Esophagus muscularis mucosa (tissue), 4 donors: Measurements from ENCODE around the gene PRR20G. TPM values are rescaled to one million over a fixed set of nuclear protein-coding genes. Genes with fewer than 3 reads are reported as not detected.

ENCODE experiments used
- DNase-seq: peaks from one replicate; pipeline ENCODE4 v3.0.0-alpha.2; 2017; ENCODE audit errors: extremely low spot score
- H3K27ac ChIP-seq, 4 donors: fragments of 200-600 bp; sonication (generic); replicated peaks in 1 of 4; 1 replicate in 3 of 4; 2 replicates in 1 of 4; pipeline ENCODE4 v1.5.1; 2016 to 2019; ENCODE audit warnings: mild to moderate bottlenecking in 1 of 4
- H3K27me3 ChIP-seq, 4 donors: fragments of 200-600 bp; sonication (generic); one replicate each; pipeline versions ENCODE4 v1.5.1 to v1.6.0; 2016 to 2019
- H3K36me3 ChIP-seq, 4 donors: fragments of 200-600 bp; sonication (generic); one replicate each; pipeline ENCODE4 v1.5.1; 2016 to 2019
- H3K4me1 ChIP-seq, 4 donors: fragments of 200-600 bp; sonication (generic); one replicate each; pipeline ENCODE4 v1.5.1; 2016 to 2019
- H3K4me3 ChIP-seq, 4 donors: fragments of 200-600 bp; sonication (generic); 1 replicate in 2 of 4; 2 replicates in 2 of 4; pipeline ENCODE4 v1.5.1; 2016 to 2019; ENCODE audit warnings: mild to moderate bottlenecking in 4 of 4, moderate library complexity in 1 of 4
- H3K9me3 ChIP-seq, 4 donors: fragments of 200-600 bp; sonication (generic); 1 replicate in 3 of 4; 2 replicates in 1 of 4; pipeline ENCODE4 v1.5.1; 2016 to 2019
- CTCF ChIP-seq, 3 experiments: fragments of 200-600 bp in 2 of 3; fragments of 450-650 bp in 1 of 3; sonication (generic) in 2 of 3; IDR thresholded peaks; one replicate each; pipeline ENCODE4 v1.5.1; 2017 to 2019; ENCODE audit warnings: antibody characterized with exemption in 3 of 3, mild to moderate bottlenecking in 2 of 3, moderate library complexity in 1 of 3
- EP300 ChIP-seq: sonication (generic); formaldehyde crosslinking; IDR thresholded peaks from one replicate; pipeline ENCODE4 v1.6.1; 2017; ENCODE audit warnings: antibody characterized with exemption
- POLR2A ChIP-seq: fragments of 450-650 bp; IDR thresholded peaks from one replicate; pipeline ENCODE4 v1.6.1; 2017; ENCODE audit warnings: antibody characterized with exemption, moderate library complexity, mild to moderate bottlenecking, low read depth
- POLR2AphosphoS5 ChIP-seq, 2 donors: sonication (generic); formaldehyde crosslinking; IDR thresholded peaks; one replicate each; pipeline ENCODE4 v1.6.1; 2017; ENCODE audit warnings: antibody characterized with exemption in 2 of 2
- WGBS: methylation state at CpG from one replicate; pipeline ENCODE4 v1.1.5; 2018; 5-methylcytosine and 5-hydroxymethylcytosine counted together
- intact Hi-C: fragments of 100-400 bp; cut with DNase I; formaldehyde crosslinking; loops from one replicate; pipeline ENCODE4 v1.15.1; 2023
- total RNA-seq, 4 donors: library from RNA; depleted of rRNA; stranded (reverse); fragments of >200 nt; gene quantifications; one replicate each; pipeline versions ENCODE4 v1.1.0 to v1.2.1, GENCODE V29; 2016

The PRR20G gene
- total RNA-seq, 4 donors from 2014 or later, result not detected

GRCh38 chr3:127275287-127275781 lies 12.5 kb downstream of the PRR20G start:
- H3K4me1 ChIP-seq, result no peaks in the 10 kb centered on the region
- H3K27me3 ChIP-seq, result peaks cover 0 to 15% (median 0%) of the 10 kb centered on the region in 4 donors
- WGBS, result 63% methylated on average over 3 of the region's 3 CpGs

GRCh38 chr3:127274200-127274760 lies 13.6 kb downstream of the PRR20G start:
- H3K36me3 ChIP-seq, result no peaks in the 10 kb centered on the region
- H3K4me1 ChIP-seq, result no peaks in the 10 kb centered on the region
- H3K4me3 ChIP-seq, result no peak overlapping the region
- H3K27me3 ChIP-seq, result peaks cover 0 to 8% (median 0%) of the 10 kb centered on the region in 4 donors
- H3K27ac ChIP-seq, result no peak overlapping the region
- 89% methylated on average over 6 of the region's 6 CpGs for WGBS
- TF ChIP-seq POLR2A (no peak), POLR2AphosphoS5 (IDR thresholded peaks at IDR 0.05) (no peak), EP300 (no peak), CTCF (IDR thresholded peaks at IDR 0.05) (no peak)
- peak; percentile 89 for DNase-seq
- H3K9me3 ChIP-seq, result peaks cover 0 to 11% (median 4%) of the 10 kb centered on the region in 4 donors
- intact Hi-C loops, result no loop called here

More at GRCh38 chr3:127275287-127275781, 12.5 kb downstream of the PRR20G start:
- no peak overlapping the region for H3K27ac ChIP-seq
- no peaks in the 10 kb centered on the region for H3K36me3 ChIP-seq
- intact Hi-C loops, result no loop called here
- peaks cover 0 to 1% (median 0%) of the 10 kb centered on the region in 4 donors for H3K9me3 ChIP-seq
- peak; percentile 72 for DNase-seq
- no peak for TF ChIP-seq POLR2A
- no peak for TF ChIP-seq POLR2AphosphoS5 (IDR thresholded peaks at IDR 0.05)
- TF ChIP-seq EP300, result no peak
- TF ChIP-seq CTCF (IDR thresholded peaks at IDR 0.05), result no peak
- no peak overlapping the region for H3K4me3 ChIP-seq

GRCh38 chr3:127273206-127273605 lies 14.6 kb downstream of the PRR20G start:
- H3K4me1 ChIP-seq, result no peaks in the 10 kb centered on the region

GRCh38 chr3:127266186-127266585 lies 21.7 kb downstream of the PRR20G start:
- DNase-seq, result peak; percentile 42
- intact Hi-C loops, result no loop called here
- Histone ChIP-seq H3K9me3 (peaks cover 0 to 25% (median 20%) of the 10 kb centered on the region in 4 donors), H3K4me1 (no peaks in the 10 kb centered on the region), H3K27me3 (peaks cover 0 to 30% (median 0%) of the 10 kb centered on the region in 4 donors), H3K4me3 (no peak overlapping the region), H3K27ac (no peak overlapping the region), H3K36me3 (no peaks in the 10 kb centered on the region)
- 78% methylated on average over 10 of the region's 10 CpGs for WGBS
- TF ChIP-seq EP300, result no peak
- no peak for TF ChIP-seq POLR2A
- TF ChIP-seq CTCF (IDR thresholded peaks at IDR 0.05), result no peak
- TF ChIP-seq POLR2AphosphoS5 (IDR thresholded peaks at IDR 0.05), result no peak

More at GRCh38 chr3:127273206-127273605, 14.6 kb downstream of the PRR20G start:
- WGBS, result 60% methylated on average over 2 of the region's 2 CpGs
- H3K36me3 ChIP-seq, result no peaks in the 10 kb centered on the region
- H3K4me3 ChIP-seq, result no peak overlapping the region
- peaks cover 0 to 22% (median 15%) of the 10 kb centered on the region in 4 donors for H3K9me3 ChIP-seq
- H3K27ac ChIP-seq, result no peak overlapping the region
- intact Hi-C loops, result no loop called here
- peak; percentile 42 for DNase-seq
- TF ChIP-seq POLR2AphosphoS5 (IDR thresholded peaks at IDR 0.05), result no peak
- no peak for TF ChIP-seq CTCF (IDR thresholded peaks at IDR 0.05)
- no peak for TF ChIP-seq POLR2A
- TF ChIP-seq EP300, result no peak
- H3K27me3 ChIP-seq, result peaks cover 0 to 1% (median 0%) of the 10 kb centered on the region in 4 donors
